ENCODE results near the gene ZNF57.
A peak's percentile ranks its signal among the peaks of the same experiment; 100 is the strongest.
"Not testable (repeated sequence)": the region's sequence is repeated elsewhere in the genome, so short reads cannot be mapped to it uniquely, and the experiment has no call there.

ZNF57 gene

GRCh38 chr19:2900296-2901252 is at the start of gene ZNF57:
ZNF57 (plus strand) TSS chr19:2900928; CDS start chr19:2901046, 118 bp downstream.
- peak within 1 kb of the TSS; percentile 95 for H3K27ac Mint-ChIP-seq
- H3K9me3 Mint-ChIP-seq, result peaks cover 4% of the 10 kb centered on the region
- no peaks in the 10 kb centered on the region for H3K27me3 Mint-ChIP-seq
- peaks cover 19% of the 10 kb centered on the region for H3K4me1 Mint-ChIP-seq
- peak; percentile 99 for ATAC-seq
- H3K4me3 Mint-ChIP-seq, result peak within 1 kb of the TSS; percentile 100
- no peaks in the 10 kb centered on the region for H3K36me3 Mint-ChIP-seq

- H3K9me3 Mint-ChIP-seq, result peaks cover 26% of the 10 kb centered on the region
- H3K27me3 Mint-ChIP-seq, result no peaks in the 10 kb centered on the region
- H3K4me1 Mint-ChIP-seq, result peaks cover 11% of the 10 kb centered on the region
- ATAC-seq, result no peak
- H3K4me3 Mint-ChIP-seq, result no peak overlapping the region
- H3K27ac Mint-ChIP-seq, result no peak overlapping the region
- H3K36me3 Mint-ChIP-seq, result peaks cover 60% of the 10 kb centered on the region
Measured at GRCh38 chr19:2852598-2852997, 48.1 kb upstream of the ZNF57 start.

- peaks cover 26% of the 10 kb centered on the region for H3K9me3 Mint-ChIP-seq
- H3K36me3 Mint-ChIP-seq, result peaks cover 60% of the 10 kb centered on the region
- peaks cover 11% of the 10 kb centered on the region for H3K4me1 Mint-ChIP-seq
- H3K27me3 Mint-ChIP-seq, result no peaks in the 10 kb centered on the region
- H3K4me3 Mint-ChIP-seq, result no peak overlapping the region
- no peak for ATAC-seq
- H3K27ac Mint-ChIP-seq, result no peak overlapping the region
Measured at GRCh38 chr19:2853015-2853606, 47.6 kb upstream of the ZNF57 start.

GRCh38 chr19:2854849-2855248 is 45.9 kb upstream of the ZNF57 start:
- no peak for ATAC-seq
- H3K27ac Mint-ChIP-seq, result no peak overlapping the region
- peaks cover 29% of the 10 kb centered on the region for H3K9me3 Mint-ChIP-seq
- no peak overlapping the region for H3K4me3 Mint-ChIP-seq
- peaks cover 11% of the 10 kb centered on the region for H3K4me1 Mint-ChIP-seq
- no peaks in the 10 kb centered on the region for H3K27me3 Mint-ChIP-seq
- peaks cover 62% of the 10 kb centered on the region for H3K36me3 Mint-ChIP-seq

GRCh38 chr19:2856457-2857050 is 44.2 kb upstream of the ZNF57 start:
- ATAC-seq, result peak; percentile 50
- Mint-ChIP-seq H3K27ac (no peak overlapping the region), H3K27me3 (no peaks in the 10 kb centered on the region), H3K36me3 (peaks cover 45% of the 10 kb centered on the region), H3K9me3 (peaks cover 23% of the 10 kb centered on the region), H3K4me3 (no peak overlapping the region), H3K4me1 (peaks cover 11% of the 10 kb centered on the region)

GRCh38 chr19:2858864-2859263 is 41.9 kb upstream of the ZNF57 start:
- peaks cover 12% of the 10 kb centered on the region for H3K9me3 Mint-ChIP-seq
- ATAC-seq, result no peak
- peaks cover 11% of the 10 kb centered on the region for H3K4me1 Mint-ChIP-seq
- peaks cover 22% of the 10 kb centered on the region for H3K36me3 Mint-ChIP-seq
- no peak overlapping the region for H3K4me3 Mint-ChIP-seq
- peaks cover 4% of the 10 kb centered on the region for H3K27me3 Mint-ChIP-seq
- H3K27ac Mint-ChIP-seq, result no peak overlapping the region

- H3K27ac Mint-ChIP-seq, result no peak overlapping the region
- H3K36me3 Mint-ChIP-seq, result no peaks in the 10 kb centered on the region
- H3K4me3 Mint-ChIP-seq, result no peak overlapping the region
- no peaks in the 10 kb centered on the region for H3K4me1 Mint-ChIP-seq
- H3K9me3 Mint-ChIP-seq, result peaks cover 3% of the 10 kb centered on the region
- peaks cover 30% of the 10 kb centered on the region for H3K27me3 Mint-ChIP-seq
- ATAC-seq, result no peak
Measured at GRCh38 chr19:2863816-2864215, 36.9 kb upstream of the ZNF57 start.

- no peak for ATAC-seq
- Mint-ChIP-seq H3K4me1 (no peaks in the 10 kb centered on the region), H3K36me3 (no peaks in the 10 kb centered on the region), H3K27ac (no peak overlapping the region), H3K27me3 (peaks cover 30% of the 10 kb centered on the region), H3K9me3 (peaks cover 3% of the 10 kb centered on the region), H3K4me3 (no peak overlapping the region)
Measured at GRCh38 chr19:2865334-2866100, 35.2 kb upstream of the ZNF57 start.

- H3K27me3 Mint-ChIP-seq, result peaks cover 30% of the 10 kb centered on the region
- peaks cover 3% of the 10 kb centered on the region for H3K4me1 Mint-ChIP-seq
- H3K36me3 Mint-ChIP-seq, result no peaks in the 10 kb centered on the region
- no peak overlapping the region for H3K4me3 Mint-ChIP-seq
- ATAC-seq, result no peak
- H3K9me3 Mint-ChIP-seq, result peaks cover 5% of the 10 kb centered on the region
- H3K27ac Mint-ChIP-seq, result no peak overlapping the region
Measured at GRCh38 chr19:2866495-2867024, 34.2 kb upstream of the ZNF57 start.

- Mint-ChIP-seq H3K27ac (no peak within 1 kb of the TSS), H3K4me1 (peaks cover 8% of the 10 kb centered on the region), H3K9me3 (peaks cover 8% of the 10 kb centered on the region), H3K4me3 (no peak within 1 kb of the TSS), H3K36me3 (no peaks in the 10 kb centered on the region), H3K27me3 (peaks cover 30% of the 10 kb centered on the region)
- no peak for ATAC-seq
Measured at GRCh38 chr19:2867025-2867991, 33.4 kb upstream of the ZNF57 start, which contains the start of gene ZNF556. ZNF556 (plus strand) TSS chr19:2867335; CDS start chr19:2867422, 87 bp downstream.

- ATAC-seq, result no peak
- H3K4me3 Mint-ChIP-seq, result no peak overlapping the region
- peaks cover 8% of the 10 kb centered on the region for H3K4me1 Mint-ChIP-seq
- no peaks in the 10 kb centered on the region for H3K36me3 Mint-ChIP-seq
- peaks cover 8% of the 10 kb centered on the region for H3K9me3 Mint-ChIP-seq
- no peak overlapping the region for H3K27ac Mint-ChIP-seq
- H3K27me3 Mint-ChIP-seq, result peaks cover 21% of the 10 kb centered on the region
Measured at GRCh38 chr19:2869618-2870017, 31.1 kb upstream of the ZNF57 start.

- not testable (repeated sequence) for H3K4me1 Mint-ChIP-seq, H3K4me3 Mint-ChIP-seq, H3K36me3 Mint-ChIP-seq, ATAC-seq, H3K27ac Mint-ChIP-seq, H3K27me3 Mint-ChIP-seq, H3K9me3 Mint-ChIP-seq
Measured at GRCh38 chr19:2872175-2872574, 28.6 kb upstream of the ZNF57 start.

- no peak for ATAC-seq
- H3K36me3 Mint-ChIP-seq, result no peaks in the 10 kb centered on the region
- H3K4me3 Mint-ChIP-seq, result no peak overlapping the region
- no peaks in the 10 kb centered on the region for H3K27me3 Mint-ChIP-seq
- no peaks in the 10 kb centered on the region for H3K4me1 Mint-ChIP-seq
- no peaks in the 10 kb centered on the region for H3K9me3 Mint-ChIP-seq
- no peak overlapping the region for H3K27ac Mint-ChIP-seq
Measured at GRCh38 chr19:2877398-2878331, 23.1 kb upstream of the ZNF57 start.
